IMR-90 (cell line): ENCODE results near the gene CNTRL. TPM values are rescaled to one million over a fixed set of nuclear protein-coding genes. Genes with fewer than 3 reads are reported as not detected.

ENCODE experiments used
- ATAC-seq: fragments of 200-7000 bp; cut with Tn5 transposase; 2 replicates; pipeline ENCODE4 v1.9.1; 2020; ENCODE audit warnings: low read depth, mild to moderate bottlenecking, moderate library complexity
- BruUV-seq: library from RNA; stranded (reverse); fragments of 400-500 nt; replicated peaks from 2 replicates; lab custom pipeline; 2021; lab: Mats Ljungman, UMichigan
- CTCF ChIA-PET: fragments of 300-600 bp; formaldehyde crosslinking; extraction: SDS; loops from one replicate; lab custom pipeline; 2021; ENCODE audit warnings: antibody characterized with exemption; lab: Yijun Ruan, JAX
- POLR2A ChIA-PET: fragments of 300-600 bp; sonication (Branson Sonifier 250); formaldehyde crosslinking; loops from one replicate; lab custom pipeline; 2022; ENCODE audit warnings: antibody characterized with exemption; ENCODE audit not compliant: unreplicated experiment; lab: Charles Lee
- DNase-seq: peaks from one replicate; pipeline ENCODE4 v3.0.0; 2013
- H2AFZ ChIP-seq: replicated peaks from 2 replicates; pipeline ENCODE3; 2013; ENCODE audit warnings: low read length, mild to moderate bottlenecking; ENCODE audit not compliant: poor library complexity
- H2AK5ac ChIP-seq: 2 replicates; pipeline ENCODE4 v1.6.1; 2013; ENCODE audit warnings: low read depth, low read length, inconsistent platforms
- H2AK9ac ChIP-seq: replicated peaks from 2 replicates; pipeline ENCODE3; 2013; ENCODE audit warnings: mild to moderate bottlenecking, low read depth, low read length, moderate library complexity; ENCODE audit not compliant: poor library complexity
- H2BK120ac ChIP-seq: 2 replicates; pipeline ENCODE4 v1.6.1; 2013; ENCODE audit warnings: low read depth, low read length, inconsistent platforms
- H2BK15ac ChIP-seq: 3 replicates; pipeline ENCODE4 v1.6.1; 2013; ENCODE audit warnings: low read depth, low read length, inconsistent platforms
- H2BK20ac ChIP-seq: 2 replicates; pipeline ENCODE4 v1.6.1; 2013; ENCODE audit warnings: low read depth, mild to moderate bottlenecking, inconsistent platforms, low read length, moderate library complexity
- H2BK5ac ChIP-seq: 2 replicates; pipeline ENCODE4 v1.6.1; 2013; ENCODE audit warnings: mild to moderate bottlenecking, low read depth, low read length, inconsistent platforms; ENCODE audit not compliant: poor library complexity, severe bottlenecking
- H3K14ac ChIP-seq: replicated peaks from 2 replicates; pipeline ENCODE4 v1.6.1; 2013; ENCODE audit warnings: low read depth, low read length, inconsistent platforms
- H3K18ac ChIP-seq: 2 replicates; pipeline ENCODE4 v1.6.1; 2013; ENCODE audit warnings: low read depth, low read length, control low read depth
- H3K23ac ChIP-seq: 2 replicates; pipeline ENCODE4 v1.6.1; 2013; ENCODE audit warnings: low read depth, low read length, inconsistent platforms
- H3K27ac ChIP-seq: 2 replicates; pipeline ENCODE4 v1.5.1; 2013; ENCODE audit warnings: mild to moderate bottlenecking, control low read depth, low read length; ENCODE audit not compliant: insufficient read depth
- H3K27me3 ChIP-seq: 2 replicates; pipeline ENCODE4 v1.6.1; 2013; ENCODE audit warnings: low read length; ENCODE audit not compliant: control insufficient read depth, insufficient read depth
- H3K36me3 ChIP-seq: 2 replicates; pipeline ENCODE4 v1.6.1; 2013; ENCODE audit warnings: low read length, mixed read lengths; ENCODE audit not compliant: control insufficient read depth, insufficient read depth
- H3K4ac ChIP-seq: 2 replicates; pipeline ENCODE4 v1.6.1; 2013; ENCODE audit warnings: low read depth, low read length, inconsistent platforms
- H3K4me1 ChIP-seq: 2 replicates; pipeline ENCODE4 v1.6.1; 2013; ENCODE audit warnings: low read length, mixed read lengths; ENCODE audit not compliant: control insufficient read depth, insufficient read depth
- H3K4me2 ChIP-seq: 2 replicates; pipeline ENCODE4 v1.6.1; 2013; ENCODE audit warnings: low read depth, mild to moderate bottlenecking, control low read depth, low read length, moderate library complexity
- H3K4me3 ChIP-seq: 2 replicates; pipeline ENCODE4 v1.5.1; 2013; ENCODE audit warnings: low read depth, mild to moderate bottlenecking, control low read depth, low read length, moderate library complexity; ENCODE audit not compliant: insufficient read depth
- H3K56ac ChIP-seq: 2 replicates; pipeline ENCODE4 v1.6.1; 2013; ENCODE audit warnings: low read length, inconsistent platforms; ENCODE audit not compliant: insufficient read depth; ENCODE audit errors: extremely low read depth
- H3K79me1 ChIP-seq, 2 experiments: 2 replicates each; pipeline ENCODE4 v1.6.1; 2013; ENCODE audit warnings: low read length in 2 of 2, inconsistent platforms in 1 of 2, low read depth in 1 of 2
- H3K9ac ChIP-seq: 2 replicates; pipeline ENCODE4 v1.6.1; 2013; ENCODE audit warnings: low read depth, low read length, control low read depth
- H3K9me1 ChIP-seq: 2 replicates; pipeline ENCODE4 v1.6.1; 2013; ENCODE audit warnings: low read length, inconsistent platforms; ENCODE audit not compliant: insufficient read depth
- H3K9me3 ChIP-seq: 2 replicates; pipeline ENCODE4 v1.6.1; 2013; ENCODE audit warnings: low read length; ENCODE audit not compliant: control insufficient read depth, insufficient read depth
- H4K20me1 ChIP-seq: 2 replicates; pipeline ENCODE4 v1.6.1; 2013; ENCODE audit warnings: low read length, inconsistent platforms; ENCODE audit not compliant: insufficient read depth
- H4K5ac ChIP-seq: 2 replicates; pipeline ENCODE4 v1.6.1; 2013; ENCODE audit warnings: mild to moderate bottlenecking, low read depth, low read length, control low read depth
- H4K8ac ChIP-seq, 2 experiments: 2 replicates each; pipeline ENCODE4 v1.6.1; 2013; ENCODE audit warnings: low read depth in 2 of 2, low read length in 2 of 2, control low read depth in 1 of 2, inconsistent platforms in 1 of 2
- H4K91ac ChIP-seq: 2 replicates; pipeline ENCODE4 v1.6.1; 2013; ENCODE audit warnings: low read depth, low read length, inconsistent platforms; ENCODE audit not compliant: insufficient read depth
- CEBPB ChIP-seq: IDR thresholded peaks from 2 replicates; pipeline ENCODE4 v1.6.1; 2012; ENCODE audit warnings: low read depth, low read length, improper control_type of control experiment
- CHD1 ChIP-seq: IDR thresholded peaks from 2 replicates; pipeline ENCODE4 v1.6.1; 2012; ENCODE audit warnings: low read depth, low read length, improper control_type of control experiment
- FOS ChIP-seq: fragments of 150-350 bp; IDR thresholded peaks from 2 replicates; pipeline ENCODE4 v1.6.1; 2016; ENCODE audit warnings: low read depth, low read length
- MAFK ChIP-seq: IDR thresholded peaks from 2 replicates; pipeline ENCODE4 v1.6.1; 2012; ENCODE audit warnings: low read depth, low read length, improper control_type of control experiment
- POLR2A ChIP-seq: IDR thresholded peaks from 2 replicates; pipeline ENCODE4 v1.6.1; 2012; ENCODE audit warnings: mild to moderate bottlenecking, low read depth, low read length
- RAD21 ChIP-seq: IDR thresholded peaks from 2 replicates; pipeline ENCODE4 v1.6.1; 2012; ENCODE audit warnings: low read length, improper control_type of control experiment
- RCOR1 ChIP-seq: IDR thresholded peaks from 2 replicates; pipeline ENCODE4 v1.6.1; 2012; ENCODE audit warnings: mild to moderate bottlenecking, low read length, improper control_type of control experiment; ENCODE audit not compliant: insufficient replicate concordance
- SMC3 ChIP-seq: fragments of 150-350 bp; IDR thresholded peaks from 2 replicates; pipeline ENCODE4 v1.6.1; 2016; ENCODE audit warnings: low read depth, mild to moderate bottlenecking, antibody characterized with exemption, low read length, moderate library complexity
- WGBS, 2 experiments: methylation state at CpG; one replicate each; pipeline versions ENCODE4 v1.1.5 to v1.1.7; 2013; ENCODE audit warnings: missing lambda C conversion rate in 2 of 2; ENCODE audit not compliant: insufficient read length in 1 of 2; ENCODE audit errors: extremely low coverage in 2 of 2; 5-methylcytosine and 5-hydroxymethylcytosine counted together
- dilution Hi-C: fragments of 300-500 bp; cut with HindIII; formaldehyde crosslinking; loops from one replicate; pipeline ENCODE4 v1.14.3; 2018; ENCODE audit warnings: low sequenced_read_pairs; ENCODE audit not compliant: unreplicated experiment
- in situ Hi-C: fragments of 300-500 bp; cut with MboI; formaldehyde crosslinking; loops from 3 replicates; pipeline ENCODE4 v1.14.3; 2019; ENCODE audit warnings: low sequenced_read_pairs, inconsistent platforms, mixed read lengths
- intact Hi-C: fragments of 100-400 bp; cut with micrococcal nuclease; formaldehyde crosslinking; loops from 2 replicates; pipeline ENCODE4 v1.10.0; 2022
- polyA plus RNA-seq, 3 experiments: library from polyadenylated mRNA; depleted of rRNA; stranded (reverse); fragments of >200 nt; gene quantifications; 2 replicates each; pipeline ENCODE4 v1.2.3, GENCODE V29; 2012; ENCODE audit warnings: low replicate concordance in 1 of 3
- total RNA-seq: library from RNA; depleted of rRNA; stranded (reverse); fragments of >200 nt; gene quantifications from 2 replicates; pipeline ENCODE4 v1.2.3, GENCODE V29; 2012
- TF ChIP-seq, protein P1 (sequence below): conservative IDR thresholded peaks from 2 replicates; pipeline ENCODE4 v1.5.1; 2012; ENCODE audit warnings: mild to moderate bottlenecking, low read depth, low read length, improper control_type of control experiment

CNTRL gene
- total and polyA plus RNA-seq, 2 of the 4 experiments (the other 2 are of a cell fraction) = 4.5 to 7.3 TPM

- no peak overlapping the region for H3K27ac ChIP-seq
- no peak overlapping the region for H3K23ac ChIP-seq
- H4K8ac ChIP-seq = no peak overlapping the region
- H3K9me1 ChIP-seq = no peaks in the 10 kb centered on the region; the same call in 1 of the 2 replicates
- H3K27me3 ChIP-seq = no peaks in the 10 kb centered on the region
- H3K4me2 ChIP-seq = no peak overlapping the region
- in situ Hi-C loops = no loop called here
- H2BK15ac ChIP-seq = no peak overlapping the region
- H3K4ac ChIP-seq = no peak overlapping the region
- H2BK5ac ChIP-seq = no peak overlapping the region
- intact Hi-C loops = no loop called here
- H3K36me3 ChIP-seq = peaks cover 17% of the 10 kb centered on the region
- H3K18ac ChIP-seq = no peak overlapping the region
- H3K9ac ChIP-seq = no peak overlapping the region
- no peaks in the 10 kb centered on the region for H3K79me1 ChIP-seq
- H3K56ac ChIP-seq = no peak overlapping the region
- H2AK9ac ChIP-seq = no peak overlapping the region
- no peaks in the 10 kb centered on the region for H3K4me1 ChIP-seq
- H3K4me3 ChIP-seq = no peak overlapping the region
- TF ChIP-seq CEBPB (no peak), RAD21 (no peak), SMC3 (no peak), CHD1 (no peak), POLR2A (no peak), RCOR1 (no peak), MAFK (no peak), FOS (no peak)
- TF ChIP-seq, protein P1, sequence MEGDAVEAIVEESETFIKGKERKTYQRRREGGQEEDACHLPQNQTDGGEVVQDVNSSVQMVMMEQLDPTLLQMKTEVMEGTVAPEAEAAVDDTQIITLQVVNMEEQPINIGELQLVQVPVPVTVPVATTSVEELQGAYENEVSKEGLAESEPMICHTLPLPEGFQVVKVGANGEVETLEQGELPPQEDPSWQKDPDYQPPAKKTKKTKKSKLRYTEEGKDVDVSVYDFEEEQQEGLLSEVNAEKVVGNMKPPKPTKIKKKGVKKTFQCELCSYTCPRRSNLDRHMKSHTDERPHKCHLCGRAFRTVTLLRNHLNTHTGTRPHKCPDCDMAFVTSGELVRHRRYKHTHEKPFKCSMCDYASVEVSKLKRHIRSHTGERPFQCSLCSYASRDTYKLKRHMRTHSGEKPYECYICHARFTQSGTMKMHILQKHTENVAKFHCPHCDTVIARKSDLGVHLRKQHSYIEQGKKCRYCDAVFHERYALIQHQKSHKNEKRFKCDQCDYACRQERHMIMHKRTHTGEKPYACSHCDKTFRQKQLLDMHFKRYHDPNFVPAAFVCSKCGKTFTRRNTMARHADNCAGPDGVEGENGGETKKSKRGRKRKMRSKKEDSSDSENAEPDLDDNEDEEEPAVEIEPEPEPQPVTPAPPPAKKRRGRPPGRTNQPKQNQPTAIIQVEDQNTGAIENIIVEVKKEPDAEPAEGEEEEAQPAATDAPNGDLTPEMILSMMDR = no peak
- H4K91ac ChIP-seq = no peak overlapping the region
- WGBS, 2 experiments = 33% methylated on average over 1 of the region's 2 CpGs; no CpG with 5 or more reads in 1 of the 2 experiments
- dilution Hi-C loops = no loop called here
- no TSS peak for BruUV-seq
- ChIA-PET POLR2A (no interaction called here), CTCF (no interaction called here)
- no peak for DNase-seq
- no peak for ATAC-seq
- no peak overlapping the region for H2AK5ac ChIP-seq
- H3K14ac ChIP-seq = no peak overlapping the region
- no peaks in the 10 kb centered on the region for H3K9me3 ChIP-seq
- H2BK120ac ChIP-seq = no peak overlapping the region
- no peak overlapping the region for H2AFZ ChIP-seq
- H4K20me1 ChIP-seq = no peaks in the 10 kb centered on the region
- no peak overlapping the region for H4K5ac ChIP-seq
- no peak overlapping the region for H2BK20ac ChIP-seq
These were observed 75.4 kb downstream of the CNTRL start for GRCh38 chr9:121150188-121150587.
